Ovary (tissue), 3 donors: ENCODE data around the gene ASB15.

Experiments
- POLR2A ChIP-seq: fragments of 450-650 bp; IDR thresholded peaks from one replicate; pipeline ENCODE4 v1.6.1; 2017; ENCODE audit warnings: antibody characterized with exemption, mild to moderate bottlenecking, moderate library complexity
- TF ChIP-seq, protein P1 (sequence below), 3 donors: fragments of 450-650 bp in 2 of 3; fragments of 200-600 bp in 1 of 3; IDR thresholded peaks; one replicate each; pipeline versions ENCODE4 v1.5.1 to v1.8.0; 2016 to 2022; ENCODE audit warnings: antibody characterized with exemption in 3 of 3, mild to moderate bottlenecking in 1 of 3
- donor health status: DM: no; HTN: no; CAD: no.

DNA sequence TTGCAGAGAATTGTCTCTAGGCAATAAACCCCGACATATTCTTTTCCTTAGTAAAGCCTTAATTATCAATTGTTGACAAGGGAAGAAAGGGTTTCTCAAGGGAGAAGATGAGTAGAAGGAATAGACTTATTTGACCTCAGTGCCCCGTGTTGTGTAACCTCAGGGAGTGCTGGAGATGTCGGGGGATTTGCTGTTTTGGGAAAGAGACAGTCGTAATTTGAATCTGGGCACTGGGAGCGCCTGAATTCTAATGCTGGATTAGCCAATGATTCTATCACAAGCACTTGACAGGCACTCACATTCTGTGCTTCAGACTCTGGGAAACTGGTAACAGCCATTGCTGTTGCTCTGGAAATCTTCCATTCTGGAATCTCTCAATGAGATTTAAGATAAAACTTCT lies 40.3 kb downstream of the ASB15 start:
- TF ChIP-seq POLR2A, result no peak
- TF ChIP-seq, protein P1, sequence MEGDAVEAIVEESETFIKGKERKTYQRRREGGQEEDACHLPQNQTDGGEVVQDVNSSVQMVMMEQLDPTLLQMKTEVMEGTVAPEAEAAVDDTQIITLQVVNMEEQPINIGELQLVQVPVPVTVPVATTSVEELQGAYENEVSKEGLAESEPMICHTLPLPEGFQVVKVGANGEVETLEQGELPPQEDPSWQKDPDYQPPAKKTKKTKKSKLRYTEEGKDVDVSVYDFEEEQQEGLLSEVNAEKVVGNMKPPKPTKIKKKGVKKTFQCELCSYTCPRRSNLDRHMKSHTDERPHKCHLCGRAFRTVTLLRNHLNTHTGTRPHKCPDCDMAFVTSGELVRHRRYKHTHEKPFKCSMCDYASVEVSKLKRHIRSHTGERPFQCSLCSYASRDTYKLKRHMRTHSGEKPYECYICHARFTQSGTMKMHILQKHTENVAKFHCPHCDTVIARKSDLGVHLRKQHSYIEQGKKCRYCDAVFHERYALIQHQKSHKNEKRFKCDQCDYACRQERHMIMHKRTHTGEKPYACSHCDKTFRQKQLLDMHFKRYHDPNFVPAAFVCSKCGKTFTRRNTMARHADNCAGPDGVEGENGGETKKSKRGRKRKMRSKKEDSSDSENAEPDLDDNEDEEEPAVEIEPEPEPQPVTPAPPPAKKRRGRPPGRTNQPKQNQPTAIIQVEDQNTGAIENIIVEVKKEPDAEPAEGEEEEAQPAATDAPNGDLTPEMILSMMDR (IDR thresholded peaks at IDR 0.05), result no peak
